Hepatocyte (in vitro differentiated cells): ENCODE data around the gene SFXN1. TPM values are rescaled to one million over a fixed set of nuclear protein-coding genes. Genes with fewer than 3 reads are reported as not detected.

Source experiments
- DNase-seq: peaks from one replicate; pipeline ENCODE4 v3.0.0-alpha.2; 2016; ENCODE audit warnings: low spot score
- H2AFZ ChIP-seq: fragments of 200-600 bp; sonication (generic); 2 replicates; pipeline ENCODE4 v1.6.0; 2016; ENCODE audit warnings: antibody characterized with exemption, mild to moderate bottlenecking
- H3K27ac ChIP-seq: fragments of 200-600 bp; sonication (generic); 2 replicates; pipeline ENCODE4 v1.5.1; 2016; ENCODE audit warnings: mild to moderate bottlenecking
- H3K27me3 ChIP-seq: fragments of 200-600 bp; sonication (generic); 2 replicates; pipeline ENCODE4 v1.6.1; 2016
- H3K36me3 ChIP-seq: fragments of 200-600 bp; sonication (generic); replicated peaks from 2 replicates; pipeline ENCODE4 v1.5.1; 2016; ENCODE audit warnings: low read depth; ENCODE audit not compliant: insufficient read depth
- H3K4me1 ChIP-seq: fragments of 200-600 bp; sonication (generic); 2 replicates; pipeline ENCODE4 v1.5.1; 2016; ENCODE audit warnings: mild to moderate bottlenecking, moderate library complexity; ENCODE audit not compliant: insufficient read depth
- H3K4me2 ChIP-seq: fragments of 200-600 bp; sonication (generic); 2 replicates; pipeline ENCODE4 v1.6.0; 2016
- H3K4me3 ChIP-seq: fragments of 200-600 bp; sonication (generic); 2 replicates; pipeline ENCODE4 v1.5.1; 2016; ENCODE audit warnings: mild to moderate bottlenecking
- H3K79me2 ChIP-seq: fragments of 200-600 bp; sonication (generic); 2 replicates; pipeline ENCODE4 v1.6.0; 2017; ENCODE audit warnings: mild to moderate bottlenecking
- H3K9me2 ChIP-seq: fragments of 200-600 bp; sonication (generic); replicated peaks from 2 replicates; pipeline ENCODE4 v1.6.0; 2017; ENCODE audit warnings: mild to moderate bottlenecking; ENCODE audit not compliant: insufficient read depth
- H3K9me3 ChIP-seq: fragments of 200-600 bp; sonication (generic); 2 replicates; pipeline ENCODE4 v1.5.1; 2016; ENCODE audit warnings: low read depth, mild to moderate bottlenecking
- H4K20me1 ChIP-seq: fragments of 200-600 bp; sonication (generic); 2 replicates; pipeline ENCODE4 v1.6.0; 2016; ENCODE audit warnings: mild to moderate bottlenecking; ENCODE audit not compliant: insufficient read depth, poor library complexity, severe bottlenecking
- EZH2 ChIP-seq: fragments of 200-600 bp; sonication (generic); IDR thresholded peaks from 2 replicates; pipeline ENCODE4 v1.6.1; 2016; ENCODE audit warnings: antibody characterized with exemption, mild to moderate bottlenecking, borderline replicate concordance
- EZH2phosphoT487 ChIP-seq: fragments of 200-600 bp; sonication (generic); IDR thresholded peaks from one replicate; pipeline ENCODE4 v1.6.1; 2018; ENCODE audit warnings: antibody characterized with exemption, mild to moderate bottlenecking, low read depth, moderate library complexity; ENCODE audit not compliant: unreplicated experiment, severe bottlenecking
- WGBS: methylation state at CpG from one replicate; pipeline ENCODE4 v1.1.6; 2016; ENCODE audit warnings: low lambda C conversion rate; ENCODE audit errors: missing lambda C conversion rate; 5-methylcytosine and 5-hydroxymethylcytosine counted together
- polyA plus RNA-seq: library from polyadenylated mRNA; unstranded; fragments of >200 nt; fragmentation: Nextera tagmentation; extraction: Ambion mirVana; gene quantifications from 2 replicates; pipeline ENCODE4 v1.2.1, GENCODE V29; 2016
- total RNA-seq: library from RNA; depleted of rRNA; stranded (reverse); fragments of >200 nt; gene quantifications from 2 replicates; pipeline ENCODE4 v1.2.3, GENCODE V29; 2014
- TF ChIP-seq, protein P1 (sequence below): fragments of 200-600 bp; sonication (generic); IDR thresholded peaks from 2 replicates; pipeline ENCODE4 v1.5.1; 2016; ENCODE audit warnings: antibody characterized with exemption, mild to moderate bottlenecking; ENCODE audit not compliant: poor library complexity

SFXN1 gene
- total and polyA plus RNA-seq, 2 experiments from 2014 or later: 57.0 to 110 TPM

DNA sequence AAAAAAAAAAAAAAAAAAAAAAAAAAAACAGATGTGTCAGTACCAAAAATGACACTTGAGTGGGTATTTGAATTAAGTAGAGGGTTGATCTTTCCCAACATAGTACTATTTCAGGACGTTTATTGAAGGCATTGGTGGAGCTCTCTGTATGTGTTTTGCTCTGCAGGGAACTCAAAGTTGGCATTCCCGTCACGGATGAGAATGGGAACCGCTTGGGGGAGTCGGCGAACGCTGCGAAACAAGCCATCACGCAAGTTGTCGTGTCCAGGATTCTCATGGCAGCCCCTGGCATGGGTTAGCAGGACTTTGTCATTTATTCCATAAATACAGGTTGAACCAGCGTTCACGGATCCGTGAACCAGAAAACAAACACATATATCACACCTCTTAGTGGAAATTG lies 34.9 kb downstream of the SFXN1 start:
- H3K36me3 ChIP-seq: peaks cover 3% of the 10 kb centered on the region
- no peak overlapping the region for H3K27ac ChIP-seq
- TF ChIP-seq EZH2: no peak
- TF ChIP-seq, protein P1, sequence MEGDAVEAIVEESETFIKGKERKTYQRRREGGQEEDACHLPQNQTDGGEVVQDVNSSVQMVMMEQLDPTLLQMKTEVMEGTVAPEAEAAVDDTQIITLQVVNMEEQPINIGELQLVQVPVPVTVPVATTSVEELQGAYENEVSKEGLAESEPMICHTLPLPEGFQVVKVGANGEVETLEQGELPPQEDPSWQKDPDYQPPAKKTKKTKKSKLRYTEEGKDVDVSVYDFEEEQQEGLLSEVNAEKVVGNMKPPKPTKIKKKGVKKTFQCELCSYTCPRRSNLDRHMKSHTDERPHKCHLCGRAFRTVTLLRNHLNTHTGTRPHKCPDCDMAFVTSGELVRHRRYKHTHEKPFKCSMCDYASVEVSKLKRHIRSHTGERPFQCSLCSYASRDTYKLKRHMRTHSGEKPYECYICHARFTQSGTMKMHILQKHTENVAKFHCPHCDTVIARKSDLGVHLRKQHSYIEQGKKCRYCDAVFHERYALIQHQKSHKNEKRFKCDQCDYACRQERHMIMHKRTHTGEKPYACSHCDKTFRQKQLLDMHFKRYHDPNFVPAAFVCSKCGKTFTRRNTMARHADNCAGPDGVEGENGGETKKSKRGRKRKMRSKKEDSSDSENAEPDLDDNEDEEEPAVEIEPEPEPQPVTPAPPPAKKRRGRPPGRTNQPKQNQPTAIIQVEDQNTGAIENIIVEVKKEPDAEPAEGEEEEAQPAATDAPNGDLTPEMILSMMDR: no peak
- no peak for TF ChIP-seq EZH2phosphoT487
- WGBS: 98% methylated on average over 13 of the region's 13 CpGs
- no peaks in the 10 kb centered on the region for H4K20me1 ChIP-seq
- H3K4me2 ChIP-seq: no peak overlapping the region
- no peak overlapping the region for H3K4me3 ChIP-seq
- H3K9me3 ChIP-seq: no peaks in the 10 kb centered on the region
- H3K79me2 ChIP-seq: no peaks in the 10 kb centered on the region
- no peaks in the 10 kb centered on the region for H3K4me1 ChIP-seq
- no peaks in the 10 kb centered on the region for H3K27me3 ChIP-seq
- H2AFZ ChIP-seq: no peak overlapping the region
- DNase-seq: no peak
- H3K9me2 ChIP-seq: no peaks in the 10 kb centered on the region

DNA sequence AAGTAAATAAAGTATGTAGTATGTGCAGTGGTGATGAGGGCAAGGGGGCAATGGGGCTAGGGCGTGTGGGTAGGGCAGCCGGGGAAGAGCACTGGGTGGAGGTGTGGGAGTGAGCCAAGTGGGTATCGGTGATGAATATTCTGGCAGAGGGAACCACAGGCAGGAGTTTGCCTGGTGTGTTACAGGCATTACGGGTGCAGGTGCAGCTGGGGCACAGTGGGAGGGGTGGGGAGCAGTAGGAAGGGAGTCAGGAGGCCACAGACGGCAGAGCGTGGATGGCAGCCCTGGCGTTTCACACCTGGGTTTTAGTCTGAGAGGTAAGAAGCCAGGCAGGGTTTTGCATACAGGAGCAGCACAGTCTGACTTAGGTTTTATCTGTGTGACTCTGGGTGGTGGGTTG lies 35.4 kb downstream of the SFXN1 start:
- no peaks in the 10 kb centered on the region for H3K79me2 ChIP-seq
- no peaks in the 10 kb centered on the region for H3K9me3 ChIP-seq
- H3K27me3 ChIP-seq: no peaks in the 10 kb centered on the region
- TF ChIP-seq EZH2 (no peak), EZH2phosphoT487 (no peak)
- TF ChIP-seq, protein P1: no peak
- H3K27ac ChIP-seq: no peak overlapping the region
- no peaks in the 10 kb centered on the region for H4K20me1 ChIP-seq
- H3K9me2 ChIP-seq: no peaks in the 10 kb centered on the region
- peaks cover 5% of the 10 kb centered on the region for H3K36me3 ChIP-seq
- no peak overlapping the region for H3K4me2 ChIP-seq
- H3K4me1 ChIP-seq: no peaks in the 10 kb centered on the region
- no peak overlapping the region for H2AFZ ChIP-seq
- DNase-seq: no peak
- no peak overlapping the region for H3K4me3 ChIP-seq
- 96% methylated on average over 7 of the region's 7 CpGs for WGBS

- no peaks in the 10 kb centered on the region for H3K27me3 ChIP-seq
- 95% methylated on average over 10 of the region's 10 CpGs for WGBS
- H3K79me2 ChIP-seq: no peaks in the 10 kb centered on the region
- H3K9me3 ChIP-seq: no peaks in the 10 kb centered on the region
- peaks cover 10% of the 10 kb centered on the region for H3K36me3 ChIP-seq
- DNase-seq: no peak
- H4K20me1 ChIP-seq: no peaks in the 10 kb centered on the region
- H3K4me2 ChIP-seq: no peak overlapping the region
- no peak overlapping the region for H3K27ac ChIP-seq
- H3K4me1 ChIP-seq: no peaks in the 10 kb centered on the region
- H3K4me3 ChIP-seq: no peak overlapping the region
- no peak overlapping the region for H2AFZ ChIP-seq
- TF ChIP-seq, protein P1: no peak
- TF ChIP-seq EZH2phosphoT487: no peak
- no peaks in the 10 kb centered on the region for H3K9me2 ChIP-seq
These were observed 38.8 kb downstream of the SFXN1 start for GRCh38 chr5:175516933-175517823.
